GM23248 (cell line): Measurements from ENCODE around the gene RPS10.
"Not testable (repeated sequence)": the region's sequence is repeated elsewhere in the genome, so short reads cannot be mapped to it uniquely, and the experiment has no call there.

Experiments
- EZH2 ChIP-seq: fragments of 200-600 bp; sonication (generic); IDR thresholded peaks from 2 replicates; pipeline ENCODE4 v1.6.1; 2018; ENCODE audit warnings: antibody characterized with exemption, mild to moderate bottlenecking; ENCODE audit not compliant: insufficient read depth, poor library complexity, severe bottlenecking
- EZH2phosphoT487 ChIP-seq: fragments of 200-600 bp; sonication (generic); IDR thresholded peaks from 2 replicates; pipeline ENCODE4 v1.6.1; 2018; ENCODE audit warnings: antibody characterized with exemption, moderate library complexity, mild to moderate bottlenecking, low read depth; ENCODE audit not compliant: insufficient read depth

- TF ChIP-seq EZH2, EZH2phosphoT487: not testable (repeated sequence)
These were observed 18.0 kb downstream of the RPS10 start for GRCh38 chr6:34407915-34408314.
